ENCODE data around the gene NUDT22.

GRCh38 chr11:64210301-64211020 lies 15.6 kb upstream of the NUDT22 start:
- TF ChIP-seq, protein P1, sequence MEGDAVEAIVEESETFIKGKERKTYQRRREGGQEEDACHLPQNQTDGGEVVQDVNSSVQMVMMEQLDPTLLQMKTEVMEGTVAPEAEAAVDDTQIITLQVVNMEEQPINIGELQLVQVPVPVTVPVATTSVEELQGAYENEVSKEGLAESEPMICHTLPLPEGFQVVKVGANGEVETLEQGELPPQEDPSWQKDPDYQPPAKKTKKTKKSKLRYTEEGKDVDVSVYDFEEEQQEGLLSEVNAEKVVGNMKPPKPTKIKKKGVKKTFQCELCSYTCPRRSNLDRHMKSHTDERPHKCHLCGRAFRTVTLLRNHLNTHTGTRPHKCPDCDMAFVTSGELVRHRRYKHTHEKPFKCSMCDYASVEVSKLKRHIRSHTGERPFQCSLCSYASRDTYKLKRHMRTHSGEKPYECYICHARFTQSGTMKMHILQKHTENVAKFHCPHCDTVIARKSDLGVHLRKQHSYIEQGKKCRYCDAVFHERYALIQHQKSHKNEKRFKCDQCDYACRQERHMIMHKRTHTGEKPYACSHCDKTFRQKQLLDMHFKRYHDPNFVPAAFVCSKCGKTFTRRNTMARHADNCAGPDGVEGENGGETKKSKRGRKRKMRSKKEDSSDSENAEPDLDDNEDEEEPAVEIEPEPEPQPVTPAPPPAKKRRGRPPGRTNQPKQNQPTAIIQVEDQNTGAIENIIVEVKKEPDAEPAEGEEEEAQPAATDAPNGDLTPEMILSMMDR (conservative IDR thresholded peaks at IDR 0.05; ENCODE audit: low read depth, low read length): no peak
- TF ChIP-seq EZH2 (IDR thresholded peaks at IDR 0.05; ENCODE audit: borderline replicate concordance, low read depth, low read length, poor library complexity, severe bottlenecking): no peak

Measured in A673 (cell line).